ENCODE data around the gene ABT1.

Gene ABT1

DNA sequence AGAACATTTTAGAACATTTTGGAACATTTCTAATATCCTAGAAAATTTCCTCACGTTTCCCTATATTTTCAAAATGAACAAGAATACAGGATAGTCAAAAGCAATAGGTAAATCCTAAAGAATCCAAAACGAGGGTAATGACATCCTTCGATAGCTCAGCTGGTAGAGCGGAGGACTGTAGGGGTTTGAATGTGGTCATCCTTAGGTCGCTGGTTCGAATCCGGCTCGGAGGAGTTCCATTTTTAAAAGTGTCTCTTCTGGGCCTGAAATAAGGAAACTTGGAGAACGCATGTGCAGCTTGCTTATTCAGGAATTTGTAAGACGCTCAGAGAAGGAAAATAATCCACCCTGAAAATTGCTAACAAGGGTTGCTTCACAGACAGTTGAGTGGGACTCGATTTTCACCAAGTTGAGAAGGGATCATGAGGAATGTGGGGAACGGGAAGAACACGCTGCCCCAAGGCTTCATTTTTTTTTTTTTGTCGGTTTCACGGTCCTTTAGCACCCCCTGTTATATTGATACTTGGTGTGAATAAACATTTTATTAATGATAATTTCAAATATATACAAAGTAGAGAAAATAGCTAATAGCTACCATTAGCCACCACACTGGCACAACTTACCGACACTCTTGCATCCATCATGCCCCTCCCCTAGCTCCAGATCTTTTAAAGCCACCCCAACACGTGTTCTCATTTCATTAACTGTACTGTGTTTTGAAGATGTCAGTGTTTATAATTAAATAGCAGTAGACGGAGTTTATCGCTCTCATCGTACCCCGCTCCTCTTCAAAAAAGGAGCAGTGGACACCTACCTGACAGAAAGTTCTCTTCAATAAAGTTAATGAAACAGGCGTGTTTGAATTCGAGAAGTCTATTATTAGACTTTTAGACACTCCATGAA lies 1.8 kb upstream of the ABT1 start:
- TF ChIP-seq, protein P1, sequence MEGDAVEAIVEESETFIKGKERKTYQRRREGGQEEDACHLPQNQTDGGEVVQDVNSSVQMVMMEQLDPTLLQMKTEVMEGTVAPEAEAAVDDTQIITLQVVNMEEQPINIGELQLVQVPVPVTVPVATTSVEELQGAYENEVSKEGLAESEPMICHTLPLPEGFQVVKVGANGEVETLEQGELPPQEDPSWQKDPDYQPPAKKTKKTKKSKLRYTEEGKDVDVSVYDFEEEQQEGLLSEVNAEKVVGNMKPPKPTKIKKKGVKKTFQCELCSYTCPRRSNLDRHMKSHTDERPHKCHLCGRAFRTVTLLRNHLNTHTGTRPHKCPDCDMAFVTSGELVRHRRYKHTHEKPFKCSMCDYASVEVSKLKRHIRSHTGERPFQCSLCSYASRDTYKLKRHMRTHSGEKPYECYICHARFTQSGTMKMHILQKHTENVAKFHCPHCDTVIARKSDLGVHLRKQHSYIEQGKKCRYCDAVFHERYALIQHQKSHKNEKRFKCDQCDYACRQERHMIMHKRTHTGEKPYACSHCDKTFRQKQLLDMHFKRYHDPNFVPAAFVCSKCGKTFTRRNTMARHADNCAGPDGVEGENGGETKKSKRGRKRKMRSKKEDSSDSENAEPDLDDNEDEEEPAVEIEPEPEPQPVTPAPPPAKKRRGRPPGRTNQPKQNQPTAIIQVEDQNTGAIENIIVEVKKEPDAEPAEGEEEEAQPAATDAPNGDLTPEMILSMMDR (IDR thresholded peaks at IDR 0.05) = no peak

DNA sequence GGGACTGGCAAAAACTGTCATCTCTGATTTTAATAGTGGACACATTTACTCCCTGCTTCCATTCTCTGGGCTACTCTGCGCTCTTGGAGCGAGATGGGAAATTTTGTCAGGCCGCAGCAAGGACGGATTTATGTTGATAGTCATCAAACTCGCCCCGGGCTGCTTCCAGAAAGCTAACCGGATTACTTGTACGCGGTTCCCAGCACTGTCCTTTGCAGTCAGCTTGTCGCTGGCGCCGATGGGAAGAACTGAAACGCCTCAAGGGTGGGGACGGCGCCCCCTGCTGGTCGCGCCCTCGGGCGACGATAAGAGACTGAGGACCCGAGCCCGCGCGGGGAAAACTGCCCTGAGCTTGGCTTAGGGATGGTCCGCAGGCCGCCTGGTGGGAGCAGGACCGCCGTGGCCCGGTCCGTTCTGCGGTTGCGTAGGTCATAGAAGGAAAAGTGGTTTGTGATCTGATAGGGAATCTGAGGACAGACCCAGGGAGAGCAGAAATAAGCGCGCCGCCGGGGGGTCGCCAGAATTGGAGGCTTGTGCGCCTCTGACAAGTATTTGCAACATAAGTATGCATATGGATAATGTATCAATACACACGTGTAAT lies 984 bp upstream of the ABT1 start:
- TF ChIP-seq, protein P1 (IDR thresholded peaks at IDR 0.05) = peak; percentile 84

DNA sequence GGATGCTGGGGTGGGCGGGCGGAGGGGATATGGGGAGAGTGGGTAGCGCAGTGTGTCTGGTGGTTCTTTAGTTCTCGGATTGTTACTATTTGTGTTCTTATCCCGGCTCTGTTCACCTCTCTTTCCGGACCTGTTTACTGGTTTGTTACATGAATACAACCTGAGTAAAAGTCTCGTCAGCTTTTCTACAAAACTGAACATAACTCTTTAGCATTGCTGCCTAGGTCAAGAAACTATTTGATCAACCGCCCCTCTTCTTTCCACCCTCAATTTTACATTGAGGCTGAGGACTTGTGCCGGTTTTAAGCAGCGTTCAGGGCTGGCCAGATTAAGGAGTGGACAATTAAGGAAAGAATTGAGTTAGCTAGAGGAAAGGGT lies 625 bp downstream of the ABT1 start:
- TF ChIP-seq, protein P1 (IDR thresholded peaks at IDR 0.05) = no peak

DNA sequence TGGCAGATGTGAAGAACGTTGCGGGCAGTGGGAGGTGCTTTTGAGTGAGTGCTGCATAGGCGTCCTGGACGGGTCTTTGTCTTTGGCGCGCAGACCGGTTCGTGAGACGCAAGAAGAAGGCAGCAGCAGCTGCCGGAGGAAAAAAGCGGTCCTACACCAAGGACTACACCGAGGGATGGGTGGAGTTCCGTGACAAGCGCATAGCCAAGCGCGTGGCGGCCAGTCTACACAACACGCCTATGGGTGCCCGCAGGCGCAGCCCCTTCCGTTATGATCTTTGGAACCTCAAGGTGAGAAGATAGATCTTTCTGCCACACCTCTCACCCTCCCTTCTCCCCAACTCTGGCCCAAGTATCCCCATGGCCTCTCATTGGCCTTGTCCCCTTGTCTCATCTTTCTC lies 1.1 kb downstream of the ABT1 start:
- TF ChIP-seq, protein P1 (IDR thresholded peaks at IDR 0.05) = no peak

DNA sequence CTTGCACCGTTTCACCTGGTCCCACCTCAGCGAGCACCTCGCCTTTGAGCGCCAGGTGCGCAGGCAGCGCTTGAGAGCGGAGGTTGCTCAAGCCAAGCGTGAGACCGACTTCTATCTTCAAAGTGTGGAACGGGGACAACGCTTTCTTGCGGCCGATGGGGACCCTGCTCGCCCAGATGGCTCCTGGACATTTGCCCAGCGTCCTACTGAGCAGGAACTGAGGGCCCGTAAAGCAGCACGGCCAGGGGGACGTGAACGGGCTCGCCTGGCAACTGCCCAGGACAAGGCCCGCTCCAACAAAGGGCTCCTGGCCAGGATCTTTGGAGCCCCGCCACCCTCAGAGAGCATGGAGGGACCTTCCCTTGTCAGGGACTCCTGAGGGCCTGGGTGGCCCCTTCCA lies 1.5 kb downstream of the ABT1 start:
- TF ChIP-seq, protein P1 (IDR thresholded peaks at IDR 0.05) = no peak

DNA sequence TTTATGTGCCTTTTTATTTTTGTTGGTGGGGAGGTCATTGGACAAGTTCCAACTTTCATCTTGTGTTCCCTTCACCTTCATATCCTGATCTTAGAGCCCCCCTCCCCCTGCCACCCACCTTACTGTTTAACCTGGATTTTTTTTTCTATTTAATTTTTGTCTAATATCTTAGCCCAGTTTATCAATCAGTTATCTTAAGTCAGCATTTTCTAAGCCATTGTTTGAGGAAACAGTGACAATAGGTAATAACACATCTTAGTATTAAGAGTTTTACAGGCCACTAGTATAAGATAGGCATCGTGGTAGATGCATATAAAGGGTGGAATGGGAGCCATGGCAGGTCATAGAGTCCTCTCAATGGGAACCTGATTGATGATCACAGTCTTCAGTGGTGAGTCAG lies 2.4 kb downstream of the ABT1 start:
- TF ChIP-seq, protein P1 (IDR thresholded peaks at IDR 0.05) = no peak

DNA sequence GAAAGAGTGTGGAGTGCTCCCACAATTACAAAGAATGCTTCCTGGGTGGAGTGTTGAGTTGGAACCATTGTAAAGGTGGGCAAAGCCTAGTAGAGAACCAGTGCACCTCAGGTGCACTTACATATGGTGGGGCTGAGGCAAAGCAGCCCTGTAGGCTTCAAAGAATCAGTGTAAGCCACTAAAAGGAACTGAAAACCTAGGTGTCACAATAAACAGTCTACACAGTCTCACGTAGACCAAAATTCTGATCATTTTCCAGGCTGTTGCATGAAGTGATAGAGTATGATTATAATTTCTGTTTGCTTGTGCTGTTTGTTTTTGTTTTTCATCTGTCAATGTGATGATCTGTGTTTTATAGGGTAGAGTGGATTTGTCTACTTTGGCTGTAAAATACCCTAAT lies 2.8 kb downstream of the ABT1 start:
- TF ChIP-seq, protein P1 (IDR thresholded peaks at IDR 0.05) = no peak
